Posterior vena cava (tissue), 2 donors: ENCODE results near the gene RIT1. TPM values are rescaled to one million over a fixed set of nuclear protein-coding genes. Genes with fewer than 3 reads are reported as not detected.

ENCODE experiments used
- DNase-seq: peaks from one replicate; pipeline ENCODE4 v3.0.0-alpha.2; 2020; ENCODE audit warnings: low spot score
- intact Hi-C, 2 donors: fragments of 100-400 bp; cut with DNase I; formaldehyde crosslinking; loops; one replicate each; pipeline versions ENCODE4 v1.14.1 to v1.14.2; 2022 to 2023
- long read RNA-seq, 2 donors: library from polyadenylated mRNA; unstranded; transcript quantifications; one replicate each; pipeline ENCODE4 v2.0.0, GENCODE V29; 2020 to 2021
- total RNA-seq, 2 donors: library from RNA; stranded (reverse); fragmentation: NEBNext Ultra II Directional; extraction: Animal tissue kit (Norgen Biotek cat#: 25700); gene quantifications; one replicate each; pipeline ENCODE4 v1.2.1, GENCODE V29; 2021
- donor health status: DM: yes; HTN: yes; CAD: no.
- donor health status: DM: yes; HTN: yes; CAD: no.

The RIT1 gene
- total RNA-seq, result 10 to 100 TPM; 34.1 to 36.2 TPM
- long read RNA-seq, donor 1, partial matches to known transcripts, result 0 of 4 reads
- long read RNA-seq, donor 1, other reads (novel, unspliced or antisense), result 2 of 4 reads
- long read RNA-seq, donor 2, transcript RIT1-202 (6 exons, 3,445 nt), result major isoform, 19 of 20 reads
- long read RNA-seq, donor 2, partial matches to known transcripts, result 0 of 20 reads
- long read RNA-seq, donor 2, other reads (novel, unspliced or antisense), result 0 of 20 reads

- intact Hi-C loops, result no loop called here
- DNase-seq, result peak; percentile 96
Measured at GRCh38 chr1:155911156-155912055, at the start of gene RIT1. Gene RIT1 (minus strand): TSS chr1:155911349. CDS start chr1:155910761, 588 bp downstream.

DNA sequence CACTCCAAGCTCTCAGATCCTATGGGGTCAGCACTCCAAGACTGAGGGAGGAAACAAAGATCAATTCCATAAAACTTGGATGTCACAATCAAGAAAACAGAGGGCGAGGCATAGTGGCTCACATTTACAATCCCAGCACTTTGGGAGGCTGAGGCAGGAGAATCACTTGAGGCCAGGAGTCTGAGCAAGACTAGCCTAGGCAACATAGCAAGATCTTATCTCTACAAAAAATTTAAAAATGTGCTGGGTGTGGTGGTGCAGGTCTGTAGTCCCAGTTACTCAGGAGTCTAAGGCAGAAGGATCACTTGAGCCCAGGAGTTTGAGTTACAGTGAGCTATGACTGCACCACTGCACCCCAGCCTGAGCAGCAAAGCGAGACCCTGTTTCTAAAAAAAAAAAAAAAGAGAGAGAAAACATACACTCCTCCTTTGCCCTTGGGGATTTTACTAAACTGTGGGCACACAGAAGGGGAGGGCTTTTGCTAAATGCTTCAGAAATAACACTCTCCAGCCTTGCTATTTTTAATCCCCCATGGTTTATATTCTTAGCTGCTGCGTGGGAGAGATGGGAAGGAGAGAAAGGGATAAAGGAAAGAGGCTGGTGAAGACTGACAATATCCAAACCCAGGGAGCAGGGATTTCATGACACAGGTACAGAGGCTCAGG, 49.1 kb upstream of the RIT1 start:
- intact Hi-C loops, result no loop called here
- DNase-seq, result no peak

GRCh38 chr1:155957411-155957915, 46.3 kb upstream of the RIT1 start:
- intact Hi-C loops, result no loop called here
- no peak for DNase-seq

GRCh38 chr1:155954645-155955044, 43.5 kb upstream of the RIT1 start:
- intact Hi-C loops, result no loop called here
- no peak for DNase-seq

- intact Hi-C loops, result no loop called here
- DNase-seq, result no peak
Measured at GRCh38 chr1:155952505-155952890, 41.3 kb upstream of the RIT1 start.

DNA sequence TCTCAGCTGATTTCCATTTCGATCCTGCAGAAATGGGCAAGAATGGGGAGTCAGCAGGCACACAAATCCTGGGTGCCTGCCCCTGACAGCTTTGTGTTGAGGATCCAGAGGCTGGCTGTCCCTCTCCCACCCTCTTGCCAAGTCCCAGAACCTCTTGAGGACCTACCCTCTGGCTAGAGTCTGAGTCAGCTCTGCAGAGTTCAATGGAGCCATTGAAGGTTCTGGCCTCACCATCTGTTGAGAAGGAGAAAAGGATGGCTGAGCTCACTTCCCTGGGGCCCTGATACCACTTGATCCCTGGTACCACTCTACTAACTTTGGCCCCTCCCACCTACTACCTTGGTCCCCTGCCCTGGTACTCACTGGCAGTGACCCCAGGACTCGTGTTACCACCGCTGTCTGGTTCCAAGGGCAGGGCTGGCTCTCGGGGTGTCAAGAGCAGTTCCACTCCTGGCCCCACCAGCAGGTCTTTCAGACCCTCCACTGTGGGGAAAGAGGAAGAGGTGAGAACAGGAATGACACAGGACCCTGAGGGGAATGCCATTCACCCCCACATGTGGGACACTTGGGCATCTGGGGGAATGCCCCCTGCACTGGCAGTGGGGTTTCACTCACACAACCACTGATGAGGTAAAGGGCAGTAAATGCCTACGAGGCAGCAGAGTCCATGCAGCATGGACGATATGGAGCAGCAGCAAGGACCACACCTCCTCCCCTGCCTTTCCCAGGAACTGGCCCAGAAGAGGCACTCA, 40.8 kb upstream of the RIT1 start:
- intact Hi-C loops, result no loop called here

GRCh38 chr1:155950829-155951228, 39.7 kb upstream of the RIT1 start:
- DNase-seq, result no peak
- intact Hi-C loops, result no loop called here

More for the DNA sequence above, 40.8 kb upstream of the RIT1 start:
- DNase-seq, result no peak

DNA sequence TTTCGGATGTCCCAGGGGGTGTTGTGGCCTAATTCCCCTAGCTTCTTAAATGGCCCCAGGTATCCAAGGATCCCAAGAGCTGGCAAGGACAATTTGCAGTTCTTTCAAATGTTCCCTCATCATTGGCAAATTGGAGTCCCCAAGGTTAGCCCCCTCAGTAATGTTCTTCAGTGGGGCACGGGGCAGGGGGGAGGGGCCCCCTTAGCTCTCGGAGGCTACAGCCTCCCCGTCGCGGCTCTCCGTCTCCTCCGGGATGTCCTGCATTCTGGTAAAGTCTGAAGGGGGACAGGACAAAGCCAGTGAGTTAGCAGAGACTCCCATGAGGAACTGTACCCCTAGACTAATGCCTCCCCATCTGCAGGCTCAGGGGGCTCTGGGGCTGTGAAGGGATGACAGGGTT, 36.6 kb upstream of the RIT1 start:
- intact Hi-C loops, result loop anchor here in 1 of 2 donors (5.0 kb wide), 1 partner anchor 45 kb away; no protein-coding TSS in a partner anchor
- no peak for DNase-seq

DNA sequence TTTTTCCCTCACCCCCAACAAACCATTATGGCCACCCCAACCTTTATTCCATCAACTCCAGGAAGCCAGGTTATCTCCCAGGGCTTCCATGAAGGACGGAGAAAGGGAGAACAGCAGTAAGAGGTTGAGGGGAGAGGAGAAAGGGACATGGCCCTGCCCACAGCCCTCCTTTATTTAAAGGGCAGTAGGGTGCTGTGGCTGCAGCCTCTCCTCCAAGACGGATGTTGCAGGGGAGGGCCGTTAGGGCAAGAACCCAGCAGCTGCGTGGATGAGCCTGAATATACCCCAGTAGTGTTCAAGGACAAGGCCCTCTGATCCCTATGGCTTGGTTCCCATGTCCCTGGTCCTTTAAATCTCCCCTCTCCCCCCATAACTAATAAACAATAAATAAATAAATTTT, 36.1 kb upstream of the RIT1 start:
- no peak for DNase-seq
- intact Hi-C loops, result loop anchor here in 1 of 2 donors (5.0 kb wide), 1 partner anchor 45 kb away; no protein-coding TSS in a partner anchor

DNA sequence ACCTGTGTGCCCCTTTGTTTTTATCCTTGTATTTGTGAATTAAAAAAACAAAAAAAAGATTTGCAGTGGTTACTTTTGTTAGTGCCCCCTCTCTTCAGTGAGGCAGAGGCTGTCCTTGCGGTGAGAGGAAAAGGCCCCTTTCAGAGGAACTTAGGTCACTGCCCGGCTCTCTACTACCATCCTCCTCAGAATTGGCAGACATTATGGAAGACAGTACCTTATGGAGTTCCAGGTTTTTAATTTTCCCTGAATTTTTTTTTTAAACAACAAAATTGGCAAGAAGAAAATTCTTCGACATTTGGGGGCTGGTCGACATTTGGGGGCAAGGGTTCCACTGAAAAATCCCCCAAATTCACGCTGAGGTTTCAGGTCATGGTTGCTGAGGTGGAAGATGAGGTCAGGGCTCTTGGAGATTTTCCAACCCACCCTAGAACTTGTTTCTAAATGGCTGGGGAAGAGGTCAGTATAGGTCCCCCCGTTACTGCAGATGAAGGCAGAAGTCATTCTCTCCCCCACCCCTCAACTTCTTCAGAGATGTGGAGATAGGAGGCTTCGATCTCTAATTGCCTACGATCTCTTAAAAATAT, 35.6 kb upstream of the RIT1 start:
- intact Hi-C loops, result loop anchor here in 1 of 2 donors (5.0 kb wide), 1 partner anchor 46 kb away; no protein-coding TSS in a partner anchor
- no peak for DNase-seq

DNA sequence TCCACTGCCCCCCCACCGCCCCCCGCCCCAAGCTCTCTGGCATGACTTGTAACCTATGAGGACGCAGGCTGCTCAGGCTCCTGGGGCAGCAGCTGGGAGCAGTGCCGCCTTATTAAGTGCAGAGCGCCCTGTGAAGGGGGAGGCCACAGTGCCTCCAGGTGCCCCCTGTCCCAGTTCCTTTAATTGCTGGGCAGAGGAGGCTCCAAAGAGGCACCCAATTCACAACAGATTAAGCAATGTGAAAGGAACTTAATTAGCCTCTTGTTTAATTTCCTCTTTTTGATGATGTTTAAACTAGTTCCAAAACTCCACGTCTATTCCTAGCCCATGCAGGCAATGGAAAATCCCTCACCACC, 33.3 kb upstream of the RIT1 start:
- DNase-seq, result no peak
- intact Hi-C loops, result no loop called here

DNA sequence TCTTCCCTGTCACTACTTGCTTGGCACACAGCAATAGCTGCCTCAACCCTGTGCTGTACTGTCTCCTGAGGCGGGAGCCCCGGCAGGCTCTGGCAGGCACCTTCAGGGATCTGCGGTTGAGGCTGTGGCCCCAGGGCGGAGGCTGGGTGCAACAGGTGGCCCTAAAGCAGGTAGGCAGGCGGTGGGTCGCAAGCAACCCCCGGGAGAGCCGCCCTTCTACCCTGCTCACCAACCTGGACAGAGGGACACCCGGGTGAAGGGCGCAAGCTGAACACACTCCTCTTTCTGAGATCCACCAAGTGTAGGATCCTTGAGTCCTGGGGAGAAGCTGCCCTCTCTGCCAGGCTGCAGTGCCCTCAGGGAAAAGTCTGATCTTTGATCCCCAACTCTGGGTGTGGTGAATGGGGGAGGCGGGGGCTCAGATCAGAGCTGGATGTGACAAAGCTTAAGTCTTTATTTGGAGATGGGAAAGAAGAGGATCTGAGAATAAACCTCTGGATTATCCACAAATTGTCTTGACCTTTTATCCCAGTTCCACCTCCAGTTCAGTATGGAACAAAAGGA, 31.5 kb upstream of the RIT1 start:
- no peak for DNase-seq
- intact Hi-C loops, result no loop called here

DNA sequence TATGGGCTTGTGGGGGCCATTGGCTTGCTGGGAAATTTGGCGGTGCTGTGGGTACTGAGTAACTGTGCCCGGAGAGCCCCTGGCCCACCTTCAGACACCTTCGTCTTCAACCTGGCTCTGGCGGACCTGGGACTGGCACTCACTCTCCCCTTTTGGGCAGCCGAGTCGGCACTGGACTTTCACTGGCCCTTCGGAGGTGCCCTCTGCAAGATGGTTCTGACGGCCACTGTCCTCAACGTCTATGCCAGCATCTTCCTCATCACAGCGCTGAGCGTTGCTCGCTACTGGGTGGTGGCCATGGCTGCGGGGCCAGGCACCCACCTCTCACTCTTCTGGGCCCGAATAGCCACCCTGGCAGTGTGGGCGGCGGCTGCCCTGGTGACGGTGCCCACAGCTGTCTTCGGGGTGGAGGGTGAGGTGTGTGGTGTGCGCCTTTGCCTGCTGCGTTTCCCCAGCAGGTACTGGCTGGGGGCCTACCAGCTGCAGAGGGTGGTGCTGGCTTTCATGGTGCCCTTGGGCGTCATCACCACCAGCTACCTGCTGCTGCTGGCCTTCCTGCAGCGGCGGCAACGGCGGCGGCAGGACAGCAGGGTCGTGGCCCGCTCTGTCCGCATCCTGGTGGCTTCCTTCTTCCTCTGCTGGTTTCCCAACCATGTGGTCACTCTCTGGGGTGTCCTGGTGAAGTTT, 30.8 kb upstream of the RIT1 start:
- intact Hi-C loops, result no loop called here
- DNase-seq, result no peak

GRCh38 chr1:155940993-155941844, 30.1 kb upstream of the RIT1 start, which contains the start of gene RXFP4:
Gene RXFP4 (plus strand): TSS chr1:155941638. CDS start chr1:155941710, 72 bp downstream.
- DNase-seq, result no peak
- intact Hi-C loops, result no loop called here

DNA sequence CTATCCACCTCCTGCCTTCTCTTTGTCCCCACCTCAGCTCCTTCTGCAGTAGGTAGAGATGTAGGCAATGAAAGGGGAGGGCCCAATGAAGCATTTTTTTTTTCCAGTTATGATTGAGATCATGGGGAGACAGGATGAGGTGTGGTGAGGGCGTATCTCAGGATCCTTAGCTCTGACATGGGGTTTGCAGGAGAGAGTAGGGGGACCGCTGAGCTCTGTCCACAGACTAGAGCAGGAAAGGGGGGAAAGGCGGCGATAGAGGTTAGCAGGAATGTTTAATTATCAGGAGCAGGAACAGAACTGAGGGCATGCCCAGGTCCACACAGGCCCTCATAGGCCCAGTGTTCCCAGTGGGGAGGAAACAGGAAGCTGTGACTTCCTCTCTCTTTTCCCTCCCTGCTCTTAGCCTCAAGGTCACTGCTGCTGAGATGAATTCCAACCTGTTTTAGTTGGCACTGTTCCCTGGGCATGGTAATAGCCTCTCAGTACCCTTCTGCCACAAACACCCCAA, 29.4 kb upstream of the RIT1 start:
- no peak for DNase-seq
- intact Hi-C loops, result no loop called here

- no peak for DNase-seq
- intact Hi-C loops, result loop anchor here in 1 of 2 donors (1.0 kb wide), 1 partner anchor 51 kb away; no protein-coding TSS in a partner anchor
Measured at GRCh38 chr1:155938220-155938627, 27.1 kb upstream of the RIT1 start.
